ENCODE results near the gene TJP1. TPM values are rescaled to one million over a fixed set of nuclear protein-coding genes. Genes with fewer than 3 reads are reported as not detected.
A peak's percentile ranks its signal among the peaks of the same experiment; 100 is the strongest.

The TJP1 gene
- total RNA-seq, 1 experiment from 2014 or later = 67.0 TPM

- TF ChIP-seq EZH2phosphoT487 (IDR thresholded peaks at IDR 0.05; ENCODE audit: borderline replicate concordance, low read length) (no peak), EZH2 (IDR thresholded peaks at IDR 0.05; ENCODE audit: low read length, unreplicated experiment) (no peak)
- TF ChIP-seq, protein P1, sequence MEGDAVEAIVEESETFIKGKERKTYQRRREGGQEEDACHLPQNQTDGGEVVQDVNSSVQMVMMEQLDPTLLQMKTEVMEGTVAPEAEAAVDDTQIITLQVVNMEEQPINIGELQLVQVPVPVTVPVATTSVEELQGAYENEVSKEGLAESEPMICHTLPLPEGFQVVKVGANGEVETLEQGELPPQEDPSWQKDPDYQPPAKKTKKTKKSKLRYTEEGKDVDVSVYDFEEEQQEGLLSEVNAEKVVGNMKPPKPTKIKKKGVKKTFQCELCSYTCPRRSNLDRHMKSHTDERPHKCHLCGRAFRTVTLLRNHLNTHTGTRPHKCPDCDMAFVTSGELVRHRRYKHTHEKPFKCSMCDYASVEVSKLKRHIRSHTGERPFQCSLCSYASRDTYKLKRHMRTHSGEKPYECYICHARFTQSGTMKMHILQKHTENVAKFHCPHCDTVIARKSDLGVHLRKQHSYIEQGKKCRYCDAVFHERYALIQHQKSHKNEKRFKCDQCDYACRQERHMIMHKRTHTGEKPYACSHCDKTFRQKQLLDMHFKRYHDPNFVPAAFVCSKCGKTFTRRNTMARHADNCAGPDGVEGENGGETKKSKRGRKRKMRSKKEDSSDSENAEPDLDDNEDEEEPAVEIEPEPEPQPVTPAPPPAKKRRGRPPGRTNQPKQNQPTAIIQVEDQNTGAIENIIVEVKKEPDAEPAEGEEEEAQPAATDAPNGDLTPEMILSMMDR (conservative IDR thresholded peaks at IDR 0.05; ENCODE audit: low read depth, low read length) = no peak
- Histone ChIP-seq H3K4me3 (ENCODE audit: low read length) (no peak overlapping the region), H3K79me2 (ENCODE audit: low read length) (peaks cover 9% of the 10 kb centered on the region; the same call in 1 of the 2 replicates), H3K9me3 (ENCODE audit: low read length) (no peaks in the 10 kb centered on the region), H3K9ac (ENCODE audit: low read length) (no peak overlapping the region), H2AFZ (ENCODE audit: low read length) (no peak overlapping the region), H3F3A (ENCODE audit: low read length, unreplicated experiment) (peaks cover 5% of the 10 kb centered on the region), H3K9me2 (replicated peaks; ENCODE audit: low read length) (no peaks in the 10 kb centered on the region), H3K4me2 (ENCODE audit: low read length) (no peak overlapping the region), H4K20me1 (ENCODE audit: low read length) (peaks cover 4% of the 10 kb centered on the region), H3K4me1 (ENCODE audit: insufficient read depth, low read length) (no peaks in the 10 kb centered on the region), H3K27me3 (ENCODE audit: low read length) (no peaks in the 10 kb centered on the region), H3K36me3 (ENCODE audit: low read depth, low read length) (peaks cover 28% of the 10 kb centered on the region), H3K27ac (ENCODE audit: low read length) (no peak overlapping the region)
- no TSS peak for BruUV-seq (replicated peaks)
- intact Hi-C loops (cut with micrococcal nuclease) = no loop called here
- CTCF ChIA-PET = interaction anchor here (1.6 kb wide), 1 partner anchor 175 kb away, joined by 5 read pairs; no protein-coding TSS in a partner anchor
- DNase-seq (no peak), ATAC-seq (no peak)
- POLR2A ChIA-PET (ENCODE audit: unreplicated experiment) = no interaction called here
These were observed 71.5 kb downstream of the TJP1 start for GRCh38 chr15:29750754-29751153.

DNA sequence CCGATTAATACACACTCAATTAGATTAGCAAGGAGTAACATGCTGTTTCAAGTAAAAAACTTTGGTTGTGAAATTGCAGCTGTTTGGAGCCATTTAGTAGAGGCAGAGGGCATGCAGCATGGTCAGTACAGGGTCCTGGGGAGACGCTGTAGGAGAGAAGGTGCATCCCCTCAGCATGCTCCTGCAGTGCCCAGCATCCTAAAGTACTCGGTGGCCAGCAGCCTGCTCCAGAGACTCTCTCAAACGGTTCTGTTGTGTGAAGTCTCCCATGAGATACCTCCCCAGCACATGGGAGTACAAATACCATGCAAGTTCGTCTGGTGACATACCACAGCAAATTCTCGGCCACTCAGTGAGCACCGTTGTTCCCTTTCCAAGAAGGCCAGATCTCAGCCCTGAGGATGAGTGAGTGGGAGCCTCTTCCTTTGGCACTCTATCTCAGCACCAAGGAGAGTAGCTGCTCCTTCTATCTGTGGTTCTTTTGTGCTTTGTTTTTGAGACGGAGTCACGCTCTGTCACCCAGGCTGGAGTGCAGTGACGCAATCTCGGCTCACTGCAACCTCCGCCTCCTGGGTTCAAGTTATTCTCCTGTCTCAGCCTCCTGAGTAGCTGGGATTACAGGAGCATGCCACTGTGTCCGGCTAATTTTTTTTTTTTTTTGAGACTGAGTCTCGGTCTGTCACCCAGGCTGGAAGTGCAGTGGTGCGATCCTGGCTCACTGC lies 72.7 kb downstream of the TJP1 start:
- H2AFZ ChIP-seq (ENCODE audit: low read length) = no peak overlapping the region
- POLR2A ChIA-PET (ENCODE audit: unreplicated experiment) = no interaction called here
- H3K4me1 ChIP-seq (ENCODE audit: insufficient read depth, low read length) = no peaks in the 10 kb centered on the region
- TF ChIP-seq, protein P1 (conservative IDR thresholded peaks at IDR 0.05; ENCODE audit: low read depth, low read length) = no peak
- no peak for TF ChIP-seq EZH2phosphoT487 (IDR thresholded peaks at IDR 0.05; ENCODE audit: borderline replicate concordance, low read length)
- TF ChIP-seq EZH2 (IDR thresholded peaks at IDR 0.05; ENCODE audit: low read length, unreplicated experiment) = no peak
- no peak overlapping the region for H3K4me3 ChIP-seq (ENCODE audit: low read length)
- H3K9me2 ChIP-seq (replicated peaks; ENCODE audit: low read length) = no peaks in the 10 kb centered on the region
- intact Hi-C loops (cut with micrococcal nuclease) = loop anchor here (2.0 kb wide), 3 partner anchors 69 to 185 kb away; no protein-coding TSS in a partner anchor
- no peaks in the 10 kb centered on the region for H3K27me3 ChIP-seq (ENCODE audit: low read length)
- ATAC-seq (peak; percentile 31), DNase-seq (no peak)
- CTCF ChIA-PET = interaction anchor here (0.6 to 3.1 kb wide), 4 partner anchors 121 to 241 kb away, joined by 3 to 63 read pairs (median 5); no protein-coding TSS in a partner anchor
- BruUV-seq (replicated peaks) = no TSS peak
- H3F3A ChIP-seq (ENCODE audit: low read length, unreplicated experiment) = peaks cover 5% of the 10 kb centered on the region
- H3K9me3 ChIP-seq (ENCODE audit: low read length) = no peaks in the 10 kb centered on the region
- no peak overlapping the region for H3K9ac ChIP-seq (ENCODE audit: low read length)
- H3K4me2 ChIP-seq (ENCODE audit: low read length) = no peak overlapping the region
- peaks cover 4% of the 10 kb centered on the region for H4K20me1 ChIP-seq (ENCODE audit: low read length)
- no peak overlapping the region for H3K27ac ChIP-seq (ENCODE audit: low read length)
- peaks cover 18% of the 10 kb centered on the region for H3K36me3 ChIP-seq (ENCODE audit: low read depth, low read length)
- peaks cover 4% of the 10 kb centered on the region; the same call in 1 of the 2 replicates for H3K79me2 ChIP-seq (ENCODE audit: low read length)

Data from PC-3 (cell line).